Endothelial cell of umbilical vein (primary cell): ENCODE measurements around the gene ACTR8. TPM values are rescaled to one million over a fixed set of nuclear protein-coding genes. Genes with fewer than 3 reads are reported as not detected.

Experiments used
- BruUV-seq: library from RNA; stranded (reverse); fragments of 400-500 nt; replicated peaks from 2 replicates; lab custom pipeline; 2021; lab: Mats Ljungman, UMichigan
- CTCF ChIA-PET: fragments of 300-600, 350-600 bp; sonication (Branson Sonifier 250); formaldehyde crosslinking; loops from one replicate; lab custom pipeline; 2021; ENCODE audit warnings: antibody characterized with exemption, inconsistent platforms; lab: Charles Lee
- POLR2A ChIA-PET: fragments of 300-600, 350-600 bp; sonication (Branson Sonifier 250); formaldehyde crosslinking; loops from one replicate; lab custom pipeline; 2021; ENCODE audit warnings: antibody characterized with exemption, inconsistent platforms; lab: Charles Lee
- DNase-seq: peaks from one replicate; pipeline ENCODE4 v3.0.0-alpha.2; 2011; ENCODE audit warnings: low read depth, low spot score
- FAIRE-seq: peaks from 2 replicates; lab custom pipeline; 2011; peaks lifted over from hg19 to GRCh38; lab: Jason Lieb, UNC
- H2AFZ ChIP-seq: 2 replicates; pipeline ENCODE4 v1.6.0; 2012; ENCODE audit warnings: low read depth, low read length, control low read depth, inconsistent platforms
- H3K27ac ChIP-seq: 2 replicates; pipeline ENCODE4 v1.5.1; 2011; ENCODE audit warnings: low read depth, mild to moderate bottlenecking, control low read depth, low read length, moderate library complexity; ENCODE audit not compliant: insufficient read depth
- H3K27me3 ChIP-seq, 2 experiments: 2 replicates each; pipeline versions ENCODE4 v1.6.0 to v1.6.1; 2011; ENCODE audit warnings: low read length in 2 of 2, mixed read lengths in 1 of 2; ENCODE audit not compliant: control insufficient read depth in 2 of 2, insufficient read depth in 2 of 2
- H3K36me3 ChIP-seq, 2 experiments: 2 replicates in 1 of 2; 3 replicates in 1 of 2; pipeline ENCODE4 v1.5.1; 2011; ENCODE audit warnings: low read length in 2 of 2, mild to moderate bottlenecking in 1 of 2, moderate library complexity in 1 of 2; ENCODE audit not compliant: control insufficient read depth in 2 of 2, insufficient read depth in 2 of 2; ENCODE audit errors: extremely low read depth in 1 of 2
- H3K4me1 ChIP-seq: 3 replicates; pipeline ENCODE4 v1.5.1; 2011; ENCODE audit warnings: mild to moderate bottlenecking, low read length; ENCODE audit not compliant: control insufficient read depth, insufficient read depth; ENCODE audit errors: extremely low read depth
- H3K4me2 ChIP-seq: 2 replicates; pipeline ENCODE4 v1.6.1; 2011; ENCODE audit warnings: low read length, control low read depth, mixed read lengths; ENCODE audit not compliant: insufficient read depth
- H3K4me3 ChIP-seq, 3 experiments: fragments of 200-600 bp in 1 of 3; sonication (generic), shearing (Covaris generic) in 1 of 3; replicated peaks in 1 of 3; 2 replicates each; pipeline ENCODE4 v1.5.1; 2011 to 2016; ENCODE audit warnings: control low read depth in 3 of 3, low read length in 3 of 3, mild to moderate bottlenecking in 2 of 3, inconsistent platforms in 1 of 3, low read depth in 1 of 3, moderate library complexity in 1 of 3; ENCODE audit not compliant: insufficient read depth in 1 of 3
- H3K79me2 ChIP-seq: 2 replicates; pipeline ENCODE4 v1.6.0; 2012; ENCODE audit warnings: low read length, inconsistent platforms; ENCODE audit not compliant: control insufficient read depth, insufficient read depth
- H3K9ac ChIP-seq: replicated peaks from 2 replicates; pipeline ENCODE3; 2011; ENCODE audit warnings: low read length, control low read depth; ENCODE audit not compliant: insufficient read depth; ENCODE audit errors: extremely low read depth
- H3K9me1 ChIP-seq: replicated peaks from 3 replicates; pipeline ENCODE4 v1.6.0; 2011; ENCODE audit warnings: mild to moderate bottlenecking, low read length; ENCODE audit not compliant: control insufficient read depth, insufficient read depth; ENCODE audit errors: extremely low read depth
- H3K9me3 ChIP-seq: replicated peaks from 2 replicates; pipeline ENCODE4 v1.5.1; 2012; ENCODE audit warnings: low read length, inconsistent platforms; ENCODE audit not compliant: control insufficient read depth, insufficient read depth
- H4K20me1 ChIP-seq: replicated peaks from 2 replicates; pipeline ENCODE3; 2011; ENCODE audit warnings: mild to moderate bottlenecking, low read length; ENCODE audit not compliant: control insufficient read depth, insufficient read depth; ENCODE audit errors: extremely low read depth
- EZH2 ChIP-seq: IDR thresholded peaks from 2 replicates; pipeline ENCODE4 v1.6.1; 2012; ENCODE audit warnings: borderline replicate concordance, low read depth, mild to moderate bottlenecking, moderate library complexity, low read length, inconsistent platforms; ENCODE audit not compliant: severe bottlenecking
- FOS ChIP-seq: IDR thresholded peaks from 2 replicates; pipeline ENCODE4 v1.6.1; 2011; ENCODE audit warnings: mild to moderate bottlenecking, low read length, moderate library complexity, borderline replicate concordance; ENCODE audit not compliant: insufficient read depth
- GATA2 ChIP-seq: IDR thresholded peaks from 2 replicates; pipeline ENCODE4 v1.7.0; 2011; ENCODE audit warnings: low read depth, mild to moderate bottlenecking, moderate library complexity, mixed read lengths, low read length; ENCODE audit not compliant: insufficient read length, insufficient read depth
- MYC ChIP-seq: IDR thresholded peaks from one replicate; pipeline ENCODE4 v1.6.1; 2011; ENCODE audit warnings: mild to moderate bottlenecking, low read depth, low read length
- dilution Hi-C: fragments of 300-500 bp; cut with MboI; formaldehyde crosslinking; loops from one replicate; pipeline ENCODE4 v1.15.0; 2019; ENCODE audit warnings: low sequenced_read_pairs; ENCODE audit not compliant: extremely low pct_ligation_motif_present
- intact Hi-C: fragments of 100-400 bp; cut with micrococcal nuclease; formaldehyde crosslinking; loops from one replicate; pipeline ENCODE4 v1.10.0; 2022
- polyA plus RNA-seq, 4 experiments: library from polyadenylated mRNA; depleted of rRNA in 3 of 4; stranded (reverse) in 3 of 4; unstranded in 1 of 4; fragments of >200 nt; gene quantifications; 2 replicates each; pipeline versions ENCODE4 v1.2.1 to v1.2.3, GENCODE V29; 2011 to 2012; ENCODE audit warnings: missing spikeins in 1 of 4
- total RNA-seq: library from RNA; stranded (reverse); gene quantifications from 2 replicates; pipeline ENCODE4 v1.2.3, GENCODE V29; 2021
- TF ChIP-seq, protein P1 (sequence below), 2 donors: IDR thresholded peaks; 1 replicate in 1 of 2; 2 replicates in 1 of 2; pipeline ENCODE4 v1.5.1; 2011; ENCODE audit warnings: low read length in 2 of 2, mild to moderate bottlenecking in 2 of 2, moderate library complexity in 2 of 2, control low read depth in 1 of 2, inconsistent platforms in 1 of 2, low read depth in 1 of 2; ENCODE audit not compliant: insufficient read depth in 1 of 2; ENCODE audit errors: extremely low read depth in 1 of 2

The ACTR8 gene
- total and polyA plus RNA-seq, 2 donors (not counting 3 experiments of a cell fraction or from before 2014, with no cell fraction given), result 14.4 to 42.0 TPM

DNA sequence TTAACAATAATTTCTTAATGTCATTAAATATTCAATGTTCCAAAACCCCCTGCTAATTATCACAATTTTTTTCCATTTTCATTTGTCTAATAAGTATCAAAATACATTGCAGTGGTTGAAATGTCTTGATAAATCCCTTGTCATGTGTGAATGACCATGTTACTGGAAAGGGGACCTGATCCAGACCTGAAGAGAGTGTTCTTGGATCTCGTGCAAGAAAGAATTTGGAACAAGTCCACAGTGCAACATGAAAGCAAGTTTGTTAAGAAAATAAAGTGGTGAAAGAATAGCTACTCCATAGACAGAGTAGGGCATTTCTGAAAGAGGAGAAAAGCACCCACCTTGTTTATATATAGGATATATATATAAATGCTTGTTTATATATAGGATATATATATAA is 20.1 kb upstream of the ACTR8 start:
- DNase-seq (no peak), FAIRE-seq (no peak)
- dilution Hi-C loops, result no loop called here
- Histone ChIP-seq H2AFZ (no peak overlapping the region), H3K4me1 (no peaks in the 10 kb centered on the region), H3K27ac (no peak overlapping the region), H3K9me1 (no peaks in the 10 kb centered on the region), H3K4me2 (no peak overlapping the region), H3K4me3 (no peak overlapping the region), H3K79me2 (no peaks in the 10 kb centered on the region), H3K36me3 (no peaks in the 10 kb centered on the region), H3K27me3 (peaks cover 4 to 23% of the 10 kb centered on the region in 2 experiments), H4K20me1 (no peaks in the 10 kb centered on the region), H3K9me3 (no peaks in the 10 kb centered on the region), H3K9ac (no peak overlapping the region)
- TF ChIP-seq MYC (no peak), FOS (no peak), EZH2 (no peak), GATA2 (no peak)
- TF ChIP-seq, protein P1, sequence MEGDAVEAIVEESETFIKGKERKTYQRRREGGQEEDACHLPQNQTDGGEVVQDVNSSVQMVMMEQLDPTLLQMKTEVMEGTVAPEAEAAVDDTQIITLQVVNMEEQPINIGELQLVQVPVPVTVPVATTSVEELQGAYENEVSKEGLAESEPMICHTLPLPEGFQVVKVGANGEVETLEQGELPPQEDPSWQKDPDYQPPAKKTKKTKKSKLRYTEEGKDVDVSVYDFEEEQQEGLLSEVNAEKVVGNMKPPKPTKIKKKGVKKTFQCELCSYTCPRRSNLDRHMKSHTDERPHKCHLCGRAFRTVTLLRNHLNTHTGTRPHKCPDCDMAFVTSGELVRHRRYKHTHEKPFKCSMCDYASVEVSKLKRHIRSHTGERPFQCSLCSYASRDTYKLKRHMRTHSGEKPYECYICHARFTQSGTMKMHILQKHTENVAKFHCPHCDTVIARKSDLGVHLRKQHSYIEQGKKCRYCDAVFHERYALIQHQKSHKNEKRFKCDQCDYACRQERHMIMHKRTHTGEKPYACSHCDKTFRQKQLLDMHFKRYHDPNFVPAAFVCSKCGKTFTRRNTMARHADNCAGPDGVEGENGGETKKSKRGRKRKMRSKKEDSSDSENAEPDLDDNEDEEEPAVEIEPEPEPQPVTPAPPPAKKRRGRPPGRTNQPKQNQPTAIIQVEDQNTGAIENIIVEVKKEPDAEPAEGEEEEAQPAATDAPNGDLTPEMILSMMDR (IDR thresholded peaks at IDR 0.05; ENCODE audit: extremely low read depth in 1 of 2, insufficient read depth in 1 of 2, low read depth in 1 of 2, low read length in 2 of 2), result no peak
- CTCF ChIA-PET, result no interaction called here
- POLR2A ChIA-PET, result no interaction called here
- intact Hi-C loops, result no loop called here
- no TSS peak for BruUV-seq
